H4 (cell line): ENCODE data around the gene KCNJ9. TPM values are rescaled to one million over a fixed set of nuclear protein-coding genes. Genes with fewer than 3 reads are reported as not detected.

Source experiments
- total RNA-seq: library from RNA; depleted of rRNA; stranded (reverse); fragments of >200 nt; shearing (Covaris generic); gene quantifications from 2 replicates; pipeline ENCODE4 v1.2.3, GENCODE V29; 2014; rRNA removed

The KCNJ9 gene
- total RNA-seq, 1 experiment from 2014 or later, result not detected

Other genes starting within 250 kb of the KCNJ9 start
- gene VSIG8, start 218.9 kb upstream of the KCNJ9 start, total RNA-seq, result 0.14 TPM in 1 of 2 replicates, not detected in the other
- 0.21 and 0.62 TPM in 2 replicates for gene CFAP45, start 181.4 kb upstream of the KCNJ9 start, total RNA-seq
- 444 and 497 TPM in 2 replicates for gene TAGLN2, start 156.0 kb upstream of the KCNJ9 start, total RNA-seq
- gene IGSF9, start 135.9 kb upstream of the KCNJ9 start, total RNA-seq, result 0.47 and 0.52 TPM in 2 replicates
- gene SLAMF9, start 127.3 kb upstream of the KCNJ9 start, total RNA-seq, result 2.2 TPM in 1 of 2 replicates, not detected in the other
- gene PIGM, start 49.5 kb upstream of the KCNJ9 start, total RNA-seq, result 6.0 and 6.3 TPM in 2 replicates
- not detected in 2 replicates for gene KCNJ10, start 11.4 kb upstream of the KCNJ9 start, total RNA-seq
- gene IGSF8, start 17.1 kb downstream of the KCNJ9 start, total RNA-seq, result 13.7 and 20.7 TPM in 2 replicates
- 0.10 TPM in 1 of 2 replicates, not detected in the other for gene ATP1A2, start 34.2 kb downstream of the KCNJ9 start, total RNA-seq
- gene ATP1A4, start 70.1 kb downstream of the KCNJ9 start, total RNA-seq, result not detected in 2 replicates
- 0.41 TPM in 1 of 2 replicates, not detected in the other for gene CASQ1, start 109.0 kb downstream of the KCNJ9 start, total RNA-seq
- 50.7 and 58.8 TPM in 2 replicates for gene PEA15, start 123.8 kb downstream of the KCNJ9 start, total RNA-seq
- gene DCAF8, start 181.0 kb downstream of the KCNJ9 start, total RNA-seq, result 22.1 and 22.6 TPM in 2 replicates
- gene PEX19, start 203.6 kb downstream of the KCNJ9 start, total RNA-seq, result 71.4 and 80.8 TPM in 2 replicates